Endothelial cell (in vitro differentiated cells): Measurements from ENCODE around the gene PEX11A. TPM values are rescaled to one million over a fixed set of nuclear protein-coding genes. Genes with fewer than 3 reads are reported as not detected.
A peak's percentile ranks its signal among the peaks of the same experiment; 100 is the strongest.
"Not testable (repeated sequence)": the region's sequence is repeated elsewhere in the genome, so short reads cannot be mapped to it uniquely, and the experiment has no call there.

ENCODE experiments used
- DNase-seq: peaks from one replicate; pipeline ENCODE4 v3.0.0; 2021; ENCODE audit warnings: low spot score
- H3K27ac Mint-ChIP-seq: one replicate; pipeline ENCODE4 v1.8.0; 2021; ENCODE audit warnings: mixed read lengths, inconsistent platforms; ENCODE audit not compliant: unreplicated experiment
- H3K27me3 Mint-ChIP-seq: one replicate; pipeline ENCODE4 v1.8.0; 2021; ENCODE audit warnings: mild to moderate bottlenecking, moderate library complexity, mixed read lengths, inconsistent platforms; ENCODE audit not compliant: unreplicated experiment
- H3K36me3 Mint-ChIP-seq: one replicate; pipeline ENCODE4 v1.8.0; 2021; ENCODE audit warnings: mild to moderate bottlenecking, low read depth, mixed read lengths, inconsistent platforms; ENCODE audit not compliant: unreplicated experiment
- H3K4me1 Mint-ChIP-seq: one replicate; pipeline ENCODE4 v1.8.0; 2021; ENCODE audit warnings: mild to moderate bottlenecking, mixed read lengths, inconsistent platforms; ENCODE audit not compliant: unreplicated experiment
- H3K4me3 Mint-ChIP-seq: one replicate; pipeline ENCODE4 v1.8.0; 2021; ENCODE audit warnings: mild to moderate bottlenecking, mixed read lengths, inconsistent platforms; ENCODE audit not compliant: unreplicated experiment
- H3K9me3 Mint-ChIP-seq: one replicate; pipeline ENCODE4 v1.8.0; 2021; ENCODE audit warnings: mixed read lengths, inconsistent platforms; ENCODE audit not compliant: unreplicated experiment
- CTCF ChIP-seq: fragments of 200-600 bp; sonication (generic); IDR thresholded peaks from one replicate; pipeline ENCODE4 v1.5.0; 2021; ENCODE audit warnings: antibody characterized with exemption; ENCODE audit not compliant: unreplicated experiment
- total RNA-seq: library from RNA; stranded (reverse); fragmentation: NEBNext Ultra II Directional; extraction: Animal tissue kit (Norgen Biotek cat#: 25700); gene quantifications from one replicate; pipeline ENCODE4 v1.2.1, GENCODE V29; 2021; ENCODE audit not compliant: unreplicated experiment

Gene PEX11A
- total RNA-seq, 1 donor from 2014 or later: 4.5 TPM

- Mint-ChIP-seq H3K27ac (no peak overlapping the region), H3K36me3 (no peaks in the 10 kb centered on the region), H3K4me3 (no peak overlapping the region), H3K27me3 (peaks cover 7% of the 10 kb centered on the region), H3K4me1 (peaks cover 3% of the 10 kb centered on the region), H3K9me3 (no peaks in the 10 kb centered on the region)
- no peak for TF ChIP-seq CTCF
- DNase-seq: no peak
These were observed 2.5 kb upstream of the PEX11A start for GRCh38 chr15:89693091-89693490.

- H3K27me3 Mint-ChIP-seq, H3K4me1 Mint-ChIP-seq, H3K36me3 Mint-ChIP-seq, H3K27ac Mint-ChIP-seq, DNase-seq, H3K9me3 Mint-ChIP-seq: not testable (repeated sequence)
- peak overlapping the region; percentile 89 for H3K4me3 Mint-ChIP-seq
These were observed 651 bp downstream of the PEX11A start for GRCh38 chr15:89689930-89690275.

GRCh38 chr15:89686522-89686921 is 4.0 kb downstream of the PEX11A start:
- DNase-seq: no peak
- Mint-ChIP-seq H3K9me3 (no peaks in the 10 kb centered on the region), H3K27ac (no peak overlapping the region), H3K27me3 (peaks cover 2% of the 10 kb centered on the region), H3K36me3 (no peaks in the 10 kb centered on the region), H3K4me1 (peaks cover 3% of the 10 kb centered on the region), H3K4me3 (no peak overlapping the region)
- TF ChIP-seq CTCF: no peak

GRCh38 chr15:89685995-89686394 is 4.6 kb downstream of the PEX11A start:
- H3K9me3 Mint-ChIP-seq: no peaks in the 10 kb centered on the region
- H3K27ac Mint-ChIP-seq: no peak overlapping the region
- H3K27me3 Mint-ChIP-seq: peaks cover 4% of the 10 kb centered on the region
- no peaks in the 10 kb centered on the region for H3K36me3 Mint-ChIP-seq
- no peak for DNase-seq
- H3K4me3 Mint-ChIP-seq: no peak overlapping the region
- peaks cover 2% of the 10 kb centered on the region for H3K4me1 Mint-ChIP-seq
- TF ChIP-seq CTCF: no peak

GRCh38 chr15:89681146-89681545 is 9.4 kb downstream of the PEX11A start:
- no peaks in the 10 kb centered on the region for H3K9me3 Mint-ChIP-seq
- H3K4me3 Mint-ChIP-seq: no peak overlapping the region
- no peaks in the 10 kb centered on the region for H3K4me1 Mint-ChIP-seq
- no peaks in the 10 kb centered on the region for H3K36me3 Mint-ChIP-seq
- no peak overlapping the region for H3K27ac Mint-ChIP-seq
- DNase-seq: no peak
- no peak for TF ChIP-seq CTCF
- H3K27me3 Mint-ChIP-seq: peaks cover 3% of the 10 kb centered on the region
